ENCODE data around the gene GARS1.
"Not testable (repeated sequence)": the region's sequence is repeated elsewhere in the genome, so short reads cannot be mapped to it uniquely, and the experiment has no call there.

The GARS1 gene

GRCh38 chr7:30575910-30576309 is 18.8 kb upstream of the GARS1 start:
- DNase-seq (ENCODE audit: low read depth): no peak

- no peak for DNase-seq (ENCODE audit: low read depth)
These were observed 11.5 kb upstream of the GARS1 start for GRCh38 chr7:30583181-30583580.

GRCh38 chr7:30584415-30584814 is 10.3 kb upstream of the GARS1 start:
- no peak for DNase-seq (ENCODE audit: low read depth)

GRCh38 chr7:30584965-30585364 is 9.7 kb upstream of the GARS1 start:
- DNase-seq (ENCODE audit: low read depth): no peak

- DNase-seq (ENCODE audit: low read depth): peak; percentile 35
These were observed 9.0 kb upstream of the GARS1 start for GRCh38 chr7:30585675-30586074.

- DNase-seq (ENCODE audit: low read depth): not testable (repeated sequence)
These were observed 7.1 kb upstream of the GARS1 start for GRCh38 chr7:30587547-30587946.

GRCh38 chr7:30589111-30589510 is 5.6 kb upstream of the GARS1 start:
- DNase-seq (ENCODE audit: low read depth): no peak

- DNase-seq (ENCODE audit: low read depth): peak; percentile 38
These were observed 584 bp upstream of the GARS1 start for GRCh38 chr7:30594048-30594539.

- DNase-seq (ENCODE audit: low read depth): peak; percentile 11
These were observed 847 bp downstream of the GARS1 start for GRCh38 chr7:30595436-30596013.

GRCh38 chr7:30596014-30596641 is 1.4 kb downstream of the GARS1 start:
- peak; percentile 49 for DNase-seq (ENCODE audit: low read depth)

- no peak for DNase-seq (ENCODE audit: low read depth)
These were observed 2.0 kb downstream of the GARS1 start for GRCh38 chr7:30596721-30597120.

GRCh38 chr7:30598121-30598876 is 3.6 kb downstream of the GARS1 start:
- peak; percentile 82 for DNase-seq (ENCODE audit: low read depth)

- no peak for DNase-seq (ENCODE audit: low read depth)
These were observed 10.2 kb downstream of the GARS1 start for GRCh38 chr7:30604901-30605300.

GRCh38 chr7:30605832-30606231 is 11.2 kb downstream of the GARS1 start:
- DNase-seq (ENCODE audit: low read depth): no peak

GRCh38 chr7:30612658-30613265 is 18.1 kb downstream of the GARS1 start:
- peak; percentile 61 for DNase-seq (ENCODE audit: low read depth)

- DNase-seq (ENCODE audit: low read depth): peak; percentile 46
These were observed 19.0 kb downstream of the GARS1 start for GRCh38 chr7:30613366-30614325.

- DNase-seq (ENCODE audit: low read depth): no peak
These were observed 21.6 kb downstream of the GARS1 start for GRCh38 chr7:30616318-30616717.

GRCh38 chr7:30617359-30617758 is 22.7 kb downstream of the GARS1 start:
- DNase-seq (ENCODE audit: low read depth): no peak

- DNase-seq (ENCODE audit: low read depth): no peak
These were observed 23.5 kb downstream of the GARS1 start for GRCh38 chr7:30618080-30618676.

GRCh38 chr7:30618961-30619360 is 24.3 kb downstream of the GARS1 start:
- no peak for DNase-seq (ENCODE audit: low read depth)

- no peak for DNase-seq (ENCODE audit: low read depth)
These were observed 30.6 kb downstream of the GARS1 start for GRCh38 chr7:30625283-30625682.

Data from iris pigment epithelial cell (primary cell).